SU-DHL-6 (cell line): Measurements from ENCODE around the gene FYB1.

ENCODE experiments used
- CTCF ChIP-seq: fragments of 200-600 bp; sonication (generic); IDR thresholded peaks from one replicate; pipeline ENCODE4 v1.5.1; 2017; ENCODE audit warnings: antibody characterized with exemption, mild to moderate bottlenecking, low read length, moderate library complexity; ENCODE audit not compliant: insufficient read depth, poor library complexity, severe bottlenecking
- EZH2phosphoT487 ChIP-seq: fragments of 200-600 bp; sonication (generic), shearing (Covaris generic); conservative IDR thresholded peaks from 2 replicates; pipeline ENCODE4 v1.6.1; 2018; ENCODE audit warnings: mild to moderate bottlenecking, antibody characterized with exemption, low read length, moderate library complexity, mixed read lengths

- TF ChIP-seq CTCF, result no peak
- TF ChIP-seq EZH2phosphoT487, result no peak
Measured at GRCh38 chr5:39156082-39156481, 63.3 kb downstream of the FYB1 start.
